Measurements from ENCODE around the gene GIPC1. TPM values are rescaled to one million over a fixed set of nuclear protein-coding genes. Genes with fewer than 3 reads are reported as not detected.
A peak's percentile ranks its signal among the peaks of the same experiment; 100 is the strongest.

GIPC1 gene
- total RNA-seq, 1 experiment from 2014 or later = 160 TPM

GRCh38 chr19:14476673-14477401 is 19.1 kb downstream of the GIPC1 start:
- peak overlapping the region; percentile 54 for H3K27ac ChIP-seq (ENCODE audit: low read length)

DNA sequence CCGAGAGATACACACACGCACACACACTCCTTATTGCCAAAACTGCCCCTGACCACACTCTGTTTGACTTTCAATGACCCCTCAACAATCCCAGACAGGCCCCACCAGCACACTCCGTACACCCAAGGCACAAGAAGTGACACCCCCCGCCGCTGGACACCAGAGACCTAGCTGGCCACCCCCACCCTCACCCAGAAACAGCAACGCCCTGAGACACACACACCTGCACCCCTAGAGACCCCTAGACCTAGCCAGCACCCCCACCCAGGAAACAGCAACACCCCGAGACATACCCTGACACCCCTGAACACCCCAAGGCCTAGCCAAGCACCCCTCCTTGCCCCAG is 19.6 kb downstream of the GIPC1 start:
- BruUV-seq (replicated peaks) = no TSS peak
- no peak for DNase-seq (ENCODE audit: low read depth, low spot score)

More at GRCh38 chr19:14476673-14477401, 19.1 kb downstream of the GIPC1 start:
- TF ChIP-seq TCF7L2 (IDR thresholded peaks at IDR 0.05; ENCODE audit: low read depth, low read length) (no peak), POLR2AphosphoS5 (IDR thresholded peaks at IDR 0.05; ENCODE audit: low read depth, low read length) (no peak; the same call in 1 of the 2 replicates), SIN3A (IDR thresholded peaks at IDR 0.05; ENCODE audit: borderline replicate concordance, insufficient read depth, low read depth, low read length) (no peak), CTCF (IDR thresholded peaks at IDR 0.05) (no peak)
- TF ChIP-seq, protein P1, sequence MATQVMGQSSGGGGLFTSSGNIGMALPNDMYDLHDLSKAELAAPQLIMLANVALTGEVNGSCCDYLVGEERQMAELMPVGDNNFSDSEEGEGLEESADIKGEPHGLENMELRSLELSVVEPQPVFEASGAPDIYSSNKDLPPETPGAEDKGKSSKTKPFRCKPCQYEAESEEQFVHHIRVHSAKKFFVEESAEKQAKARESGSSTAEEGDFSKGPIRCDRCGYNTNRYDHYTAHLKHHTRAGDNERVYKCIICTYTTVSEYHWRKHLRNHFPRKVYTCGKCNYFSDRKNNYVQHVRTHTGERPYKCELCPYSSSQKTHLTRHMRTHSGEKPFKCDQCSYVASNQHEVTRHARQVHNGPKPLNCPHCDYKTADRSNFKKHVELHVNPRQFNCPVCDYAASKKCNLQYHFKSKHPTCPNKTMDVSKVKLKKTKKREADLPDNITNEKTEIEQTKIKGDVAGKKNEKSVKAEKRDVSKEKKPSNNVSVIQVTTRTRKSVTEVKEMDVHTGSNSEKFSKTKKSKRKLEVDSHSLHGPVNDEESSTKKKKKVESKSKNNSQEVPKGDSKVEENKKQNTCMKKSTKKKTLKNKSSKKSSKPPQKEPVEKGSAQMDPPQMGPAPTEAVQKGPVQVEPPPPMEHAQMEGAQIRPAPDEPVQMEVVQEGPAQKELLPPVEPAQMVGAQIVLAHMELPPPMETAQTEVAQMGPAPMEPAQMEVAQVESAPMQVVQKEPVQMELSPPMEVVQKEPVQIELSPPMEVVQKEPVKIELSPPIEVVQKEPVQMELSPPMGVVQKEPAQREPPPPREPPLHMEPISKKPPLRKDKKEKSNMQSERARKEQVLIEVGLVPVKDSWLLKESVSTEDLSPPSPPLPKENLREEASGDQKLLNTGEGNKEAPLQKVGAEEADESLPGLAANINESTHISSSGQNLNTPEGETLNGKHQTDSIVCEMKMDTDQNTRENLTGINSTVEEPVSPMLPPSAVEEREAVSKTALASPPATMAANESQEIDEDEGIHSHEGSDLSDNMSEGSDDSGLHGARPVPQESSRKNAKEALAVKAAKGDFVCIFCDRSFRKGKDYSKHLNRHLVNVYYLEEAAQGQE (IDR thresholded peaks at IDR 0.05; ENCODE audit: insufficient read depth in 1 of 2, low read depth in 2 of 2, low read length in 1 of 2) = no peak
- Histone ChIP-seq H3K4me1 (ENCODE audit: control insufficient read depth, insufficient read depth, low read length) (peaks cover 27% of the 10 kb centered on the region), H3K9me3 (ENCODE audit: control insufficient read depth, insufficient read depth, low read depth, low read length) (no peaks in the 10 kb centered on the region), H3K4me3 (ENCODE audit: low read depth in 2 of 2, low read length in 2 of 2) (peak overlapping the region in 1 of 2 experiments; percentile 4; a peak in 1 of 4 replicates), H3K27me3 (ENCODE audit: control insufficient read depth, insufficient read depth, low read length) (no peaks in the 10 kb centered on the region), H3K36me3 (ENCODE audit: control insufficient read depth, insufficient read depth, low read length) (no peaks in the 10 kb centered on the region; the same call in 1 of the 2 replicates)
- in situ Hi-C loops (cut with HindIII; ENCODE audit: low pct_unique_long_range_greater_than_20kb, low sequenced_read_pairs) = no loop called here
- POLR2A ChIA-PET = no interaction called here
- CTCF ChIA-PET = no interaction called here
- no TSS peak for BruUV-seq (replicated peaks)
- ATAC-seq (peak; percentile 67), DNase-seq (ENCODE audit: low read depth, low spot score) (no peak)
- intact Hi-C loops (cut with micrococcal nuclease; ENCODE audit: unreplicated experiment) = no loop called here

More for the DNA sequence above, 19.6 kb downstream of the GIPC1 start:
- in situ Hi-C loops (cut with HindIII; ENCODE audit: low pct_unique_long_range_greater_than_20kb, low sequenced_read_pairs) (no loop called here), intact Hi-C loops (cut with micrococcal nuclease; ENCODE audit: unreplicated experiment) (no loop called here)
- H3K9me3 ChIP-seq (ENCODE audit: control insufficient read depth, insufficient read depth, low read depth, low read length) = no peaks in the 10 kb centered on the region
- H3K4me3 ChIP-seq (ENCODE audit: low read depth in 2 of 2, low read length in 2 of 2) = peak overlapping the region in 1 of 2 experiments; percentile 4; a peak in 1 of 4 replicates
- TF ChIP-seq, protein P1 (IDR thresholded peaks at IDR 0.05; ENCODE audit: insufficient read depth in 1 of 2, low read depth in 2 of 2, low read length in 1 of 2) = no peak
- TF ChIP-seq TCF7L2 (IDR thresholded peaks at IDR 0.05; ENCODE audit: low read depth, low read length) (no peak), POLR2AphosphoS5 (IDR thresholded peaks at IDR 0.05; ENCODE audit: low read depth, low read length) (no peak), SIN3A (IDR thresholded peaks at IDR 0.05; ENCODE audit: borderline replicate concordance, insufficient read depth, low read depth, low read length) (no peak)
- no peaks in the 10 kb centered on the region for H3K27me3 ChIP-seq (ENCODE audit: control insufficient read depth, insufficient read depth, low read length)
- peaks cover 27% of the 10 kb centered on the region for H3K4me1 ChIP-seq (ENCODE audit: control insufficient read depth, insufficient read depth, low read length)
- peak overlapping the region; percentile 65; the same call in 1 of the 2 replicates for H3K27ac ChIP-seq (ENCODE audit: low read length)
- H3K36me3 ChIP-seq (ENCODE audit: control insufficient read depth, insufficient read depth, low read length) = no peaks in the 10 kb centered on the region; the same call in 1 of the 2 replicates
- ChIA-PET CTCF (no interaction called here), POLR2A (no interaction called here)
- ATAC-seq = no peak

Measured in Panc1 (cell line).